Frontal cortex (tissue), 4 donors: ENCODE results near the gene RECK. TPM values are rescaled to one million over a fixed set of nuclear protein-coding genes. Genes with fewer than 3 reads are reported as not detected.
A peak's percentile ranks its signal among the peaks of the same experiment; 100 is the strongest.

ENCODE experiments used
- DNase-seq, 2 donors: peaks; one replicate each; pipeline ENCODE4 v3.0.0; 2012; ENCODE audit warnings: low spot score in 2 of 2
- FAIRE-seq: peaks from 2 replicates; lab custom pipeline; 2012; peaks lifted over from hg19 to GRCh38; lab: Jason Lieb, UNC
- total RNA-seq: library from RNA; depleted of rRNA; stranded (reverse); fragments of >200 nt; gene quantifications from one replicate; pipeline ENCODE4 v1.2.3, GENCODE V29; 2014
- donor health status: control.
- donor health status: control.
- donor health status: control.

The RECK gene
- total RNA-seq, 1 donor from 2014 or later: 7.3 TPM

DNA sequence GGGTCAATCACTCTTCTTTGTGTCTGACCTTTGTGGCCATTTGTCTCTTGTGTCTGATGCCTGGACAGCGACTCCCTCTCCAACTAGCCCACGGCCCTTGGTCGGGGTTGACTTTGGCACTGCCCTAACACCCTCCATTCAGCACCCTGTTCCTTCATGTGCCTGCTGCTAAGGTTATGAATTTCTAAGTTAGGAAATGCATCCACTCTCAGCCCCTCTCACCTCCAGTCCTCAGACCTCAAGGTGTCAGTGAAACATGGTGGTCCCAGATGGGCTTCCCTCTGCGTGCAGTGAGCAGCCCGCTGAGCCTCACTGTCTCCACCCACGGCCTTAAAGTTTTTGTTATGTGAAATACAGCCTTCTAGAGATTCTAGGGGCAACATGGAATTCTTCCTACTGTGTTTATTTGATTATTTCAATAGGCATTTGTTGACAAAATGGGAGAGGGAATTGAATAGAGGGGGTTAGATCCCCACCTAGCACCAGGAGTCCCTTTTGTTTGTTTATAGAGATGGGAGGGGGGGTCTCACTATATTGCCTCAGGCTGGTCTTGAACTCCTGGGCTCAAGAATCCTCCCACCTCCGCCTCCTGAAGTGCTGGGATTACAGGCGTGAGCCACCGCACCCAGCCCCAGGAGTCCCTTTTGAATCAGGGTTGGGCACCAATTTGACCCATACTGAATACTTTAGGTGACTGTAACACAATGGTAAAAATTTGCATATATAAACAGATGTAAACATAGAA is 98.2 kb downstream of the RECK start:
- FAIRE-seq (no peak), DNase-seq (no peak)

GRCh38 chr9:36135741-36136271 is 99.1 kb downstream of the RECK start:
- no peak for FAIRE-seq

DNA sequence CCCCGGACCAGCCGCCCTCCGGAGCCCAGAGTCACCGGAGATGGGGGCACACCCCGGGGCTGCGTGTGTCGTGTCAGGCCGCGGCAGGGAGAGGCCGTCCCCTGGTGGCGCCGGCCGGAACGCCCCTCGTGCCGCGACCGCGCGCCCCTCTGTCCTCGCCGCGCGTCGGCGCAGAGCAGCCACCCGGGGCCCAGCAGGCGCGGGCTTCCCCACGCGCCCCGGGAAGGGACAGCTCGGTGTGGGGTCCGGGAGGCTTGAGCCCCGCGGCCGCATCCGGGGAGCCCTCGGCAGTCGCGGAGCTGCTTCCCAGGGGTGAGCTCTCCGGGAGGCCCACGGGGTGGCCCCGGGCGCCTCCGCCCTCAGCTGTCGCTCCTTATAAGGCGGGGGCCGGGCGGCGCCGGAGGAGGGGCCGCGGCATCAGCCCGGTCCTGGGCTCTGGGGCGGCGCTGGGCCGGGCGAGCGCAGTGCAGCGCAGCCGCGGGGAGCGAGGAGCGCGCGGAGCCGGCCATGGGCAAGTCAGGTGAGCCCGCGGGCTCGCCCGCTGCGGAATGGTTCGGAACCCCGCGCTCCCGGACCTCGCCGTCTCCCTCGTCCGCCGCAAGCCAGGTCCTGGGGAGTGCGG is 99.7 kb downstream of the RECK start, which contains the start of gene GLIPR2:
TSS of gene GLIPR2 (plus strand) at position 462 of the 622 bp plus-strand sequence. CDS start at position 508, 46 bp downstream.
- FAIRE-seq (no peak), DNase-seq (peak; percentile 95 to 96)

More at GRCh38 chr9:36135741-36136271, 99.1 kb downstream of the RECK start:
- DNase-seq: no peak

DNA sequence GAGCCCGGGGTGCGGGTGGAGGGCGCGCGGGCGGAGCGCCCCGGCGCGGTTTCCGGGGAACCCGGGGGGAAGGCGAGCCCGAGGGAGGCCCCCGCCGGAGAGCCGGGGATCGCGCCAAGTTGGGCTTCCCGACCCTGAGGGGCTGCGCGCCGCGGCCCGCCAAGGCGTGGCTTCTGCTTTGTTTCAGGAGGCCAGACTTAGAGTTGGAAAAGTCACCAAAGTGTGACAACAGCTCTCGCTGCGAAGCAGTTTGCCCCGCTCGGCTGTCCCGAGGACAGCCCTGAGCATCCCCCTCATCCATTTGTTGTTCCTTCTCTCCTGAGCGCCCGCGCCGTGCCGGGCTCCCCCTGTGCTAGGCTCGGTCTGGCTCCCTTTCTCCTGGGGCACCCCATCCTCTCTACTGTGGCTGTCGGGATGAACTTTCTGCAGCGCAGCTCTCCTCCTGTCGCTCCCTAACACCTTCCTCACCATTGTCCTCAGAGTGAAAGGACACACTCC is 100.2 kb downstream of the RECK start:
- DNase-seq: no peak
- no peak for FAIRE-seq

GRCh38 chr9:36137392-36138004 is 100.8 kb downstream of the RECK start:
- no peak for DNase-seq

DNA sequence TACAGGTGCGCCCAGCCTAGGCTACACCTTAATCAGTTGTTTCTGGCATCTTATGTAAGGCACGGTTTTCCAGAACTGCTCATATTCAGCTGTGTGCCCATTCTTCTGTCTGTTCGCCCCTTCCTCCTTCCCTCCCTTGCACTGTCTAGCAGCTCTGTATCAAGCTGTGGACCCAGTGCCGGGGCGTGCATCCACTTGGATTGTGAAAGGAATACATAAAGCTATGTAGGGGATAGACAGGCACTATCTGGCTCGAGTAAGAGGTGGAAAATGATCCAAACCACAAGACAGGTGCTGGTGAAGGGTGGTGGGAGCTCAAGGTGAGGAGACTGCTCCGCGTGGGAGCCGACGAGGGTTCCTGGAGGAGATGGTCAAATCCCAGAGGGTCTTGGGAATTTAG is 101.8 kb downstream of the RECK start:
- DNase-seq (no peak), FAIRE-seq (no peak)

More at GRCh38 chr9:36137392-36138004, 100.8 kb downstream of the RECK start:
- no peak for FAIRE-seq

- FAIRE-seq (no peak), DNase-seq (no peak)
These were observed 102.2 kb downstream of the RECK start for GRCh38 chr9:36138901-36139300.

- DNase-seq: no peak
- no peak for FAIRE-seq
These were observed 103.7 kb downstream of the RECK start for GRCh38 chr9:36140086-36141084.

DNA sequence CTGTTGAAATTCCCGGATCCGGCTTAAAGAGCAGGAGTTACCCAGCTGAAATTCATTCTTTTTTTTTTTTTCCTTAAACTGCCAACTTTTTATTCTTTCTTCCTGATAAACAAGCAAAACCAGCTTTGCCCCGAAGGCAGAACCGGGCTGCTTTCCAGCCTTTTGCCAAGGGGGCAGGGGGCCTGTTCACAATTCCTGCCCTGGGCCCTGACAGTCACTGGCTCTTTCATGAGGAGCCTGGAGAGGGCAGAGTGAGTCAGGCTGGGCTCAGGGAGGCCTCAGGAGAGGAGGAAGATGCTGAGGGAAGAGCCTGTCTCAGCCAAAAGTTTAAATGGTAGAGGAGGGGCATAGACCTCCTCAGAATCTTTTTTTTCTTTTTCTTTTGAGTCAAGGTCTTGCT is 104.6 kb downstream of the RECK start:
- DNase-seq (no peak), FAIRE-seq (no peak)

DNA sequence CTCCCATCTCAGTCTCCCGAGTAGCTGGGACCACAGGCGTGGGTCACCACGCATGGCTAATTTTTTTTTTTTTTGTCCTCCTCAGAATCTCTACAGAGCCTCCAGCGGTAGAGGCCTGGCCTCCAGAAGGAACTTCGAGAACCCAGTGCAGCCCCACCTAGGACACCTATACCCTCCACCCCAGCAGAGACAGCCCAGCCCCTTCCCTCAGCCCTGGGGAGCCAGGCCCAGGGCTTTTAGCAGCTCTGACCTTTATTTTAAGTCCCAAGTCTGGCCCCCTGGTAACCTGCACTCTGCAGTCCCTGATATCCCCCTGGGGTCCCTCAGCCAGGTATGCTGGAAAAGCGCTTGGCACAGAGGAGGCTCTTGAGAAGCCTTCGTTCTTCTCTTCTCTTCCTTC is 105.0 kb downstream of the RECK start:
- FAIRE-seq: no peak
- no peak for DNase-seq

GRCh38 chr9:36142510-36143244 is 106.0 kb downstream of the RECK start:
- no peak for DNase-seq
- no peak for FAIRE-seq

GRCh38 chr9:36143245-36143641 is 106.5 kb downstream of the RECK start:
- DNase-seq (no peak), FAIRE-seq (no peak)

- FAIRE-seq (no peak), DNase-seq (no peak)
These were observed 107.9 kb downstream of the RECK start for GRCh38 chr9:36144309-36145232.

DNA sequence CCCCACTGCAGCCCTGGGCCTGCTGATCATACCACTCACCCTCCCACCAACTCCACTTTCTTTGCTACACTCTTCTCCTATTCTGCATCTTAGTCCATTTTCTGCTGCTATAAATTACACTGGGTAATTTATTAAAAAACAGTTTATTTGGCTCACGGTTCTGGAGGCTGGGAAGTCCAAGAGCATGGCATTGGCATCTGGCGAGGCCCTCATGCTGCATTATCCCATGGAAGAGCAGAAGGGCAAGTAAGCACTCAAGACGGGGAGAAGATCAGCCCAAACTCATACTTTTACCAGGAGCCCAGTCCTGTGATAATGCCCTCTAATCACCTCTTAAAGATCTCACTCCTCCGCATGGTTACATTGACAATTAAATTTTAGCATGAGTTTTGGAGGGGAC is 109.3 kb downstream of the RECK start:
- DNase-seq (no peak), FAIRE-seq (no peak)

- DNase-seq: no peak
These were observed 109.9 kb downstream of the RECK start for GRCh38 chr9:36146651-36147050.

DNA sequence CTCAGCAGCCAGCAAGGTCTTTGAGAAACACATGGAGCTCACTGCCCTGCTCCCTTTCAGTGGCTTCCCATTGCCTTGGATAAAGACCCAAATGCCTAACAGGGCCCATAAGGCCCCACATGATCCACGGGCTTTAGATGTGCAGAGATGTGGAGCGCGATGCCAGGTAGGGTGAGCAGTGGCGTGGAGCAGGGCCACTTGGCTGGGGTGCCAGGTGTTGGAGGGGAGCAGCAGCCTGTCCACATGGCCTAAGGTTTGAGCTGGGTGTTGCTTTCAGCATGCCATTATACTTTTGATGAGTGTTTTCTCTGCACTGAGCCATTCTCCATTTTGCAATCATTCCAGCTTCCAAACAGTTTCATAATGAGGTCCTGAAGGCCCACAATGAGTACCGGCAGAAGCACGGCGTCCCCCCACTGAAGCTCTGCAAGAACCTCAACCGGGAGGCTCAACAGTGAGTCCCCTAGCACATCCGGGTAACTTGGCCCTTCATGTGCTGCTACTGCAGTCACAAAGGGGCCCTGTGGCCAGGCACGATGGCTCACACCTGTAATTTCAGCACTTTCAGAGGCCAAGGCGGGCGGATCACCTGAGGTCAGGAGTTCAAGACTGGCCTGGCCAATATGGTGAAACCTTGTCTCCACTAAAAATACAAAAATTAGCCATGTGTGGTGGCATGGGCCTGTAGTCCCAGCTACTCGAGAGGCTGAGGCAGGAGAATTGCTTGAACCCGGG is 110.9 kb downstream of the RECK start:
- DNase-seq: no peak

More at GRCh38 chr9:36146651-36147050, 109.9 kb downstream of the RECK start:
- no peak for FAIRE-seq

More for the DNA sequence above, 110.9 kb downstream of the RECK start:
- FAIRE-seq: no peak
